ENCODE results near the gene MGAT5.

MGAT5 gene

GRCh38 chr2:134208825-134209224 is 45.0 kb upstream of the MGAT5 start:
- Histone ChIP-seq H3K27ac (ENCODE audit: poor library complexity, severe bottlenecking) (no peak overlapping the region), H3K27me3 (ENCODE audit: insufficient read depth, poor library complexity, severe bottlenecking) (no peaks in the 10 kb centered on the region), H3K4me3 (ENCODE audit: severe bottlenecking) (no peak overlapping the region), H3K36me3 (ENCODE audit: low read depth) (no peaks in the 10 kb centered on the region), H3K4me1 (ENCODE audit: insufficient read depth, poor library complexity, severe bottlenecking) (no peaks in the 10 kb centered on the region), H3K9me3 (ENCODE audit: severe bottlenecking) (no peaks in the 10 kb centered on the region)
- no peak for TF ChIP-seq CTCF (IDR thresholded peaks at IDR 0.05; ENCODE audit: poor library complexity, severe bottlenecking)
- ATAC-seq (ENCODE audit: low read depth) (no peak), DNase-seq (ENCODE audit: low spot score) (no peak)

- Histone ChIP-seq H3K36me3 (ENCODE audit: low read depth) (no peaks in the 10 kb centered on the region), H3K9me3 (ENCODE audit: severe bottlenecking) (no peaks in the 10 kb centered on the region), H3K27ac (ENCODE audit: poor library complexity, severe bottlenecking) (no peak overlapping the region), H3K4me3 (ENCODE audit: severe bottlenecking) (no peak overlapping the region), H3K4me1 (ENCODE audit: insufficient read depth, poor library complexity, severe bottlenecking) (peaks cover 9% of the 10 kb centered on the region), H3K27me3 (ENCODE audit: insufficient read depth, poor library complexity, severe bottlenecking) (no peaks in the 10 kb centered on the region)
- DNase-seq (ENCODE audit: low spot score) (no peak), ATAC-seq (ENCODE audit: low read depth) (no peak)
- TF ChIP-seq CTCF (IDR thresholded peaks at IDR 0.05; ENCODE audit: poor library complexity, severe bottlenecking): no peak
Measured at GRCh38 chr2:134212746-134213145, 41.1 kb upstream of the MGAT5 start.

GRCh38 chr2:134216152-134216829 is 37.6 kb upstream of the MGAT5 start:
- Histone ChIP-seq H3K36me3 (ENCODE audit: low read depth) (no peaks in the 10 kb centered on the region), H3K9me3 (ENCODE audit: severe bottlenecking) (no peaks in the 10 kb centered on the region), H3K4me1 (ENCODE audit: insufficient read depth, poor library complexity, severe bottlenecking) (peaks cover 9% of the 10 kb centered on the region), H3K27me3 (ENCODE audit: insufficient read depth, poor library complexity, severe bottlenecking) (no peaks in the 10 kb centered on the region), H3K4me3 (ENCODE audit: severe bottlenecking) (no peak overlapping the region), H3K27ac (ENCODE audit: poor library complexity, severe bottlenecking) (no peak overlapping the region)
- no peak for TF ChIP-seq CTCF (IDR thresholded peaks at IDR 0.05; ENCODE audit: poor library complexity, severe bottlenecking)
- ATAC-seq (ENCODE audit: low read depth) (peak; percentile 73), DNase-seq (ENCODE audit: low spot score) (no peak)

- no peak overlapping the region for H3K27ac ChIP-seq (ENCODE audit: poor library complexity, severe bottlenecking)
- H3K9me3 ChIP-seq (ENCODE audit: severe bottlenecking): no peaks in the 10 kb centered on the region
Measured at GRCh38 chr2:134217351-134217750, 36.5 kb upstream of the MGAT5 start.

More at GRCh38 chr2:134217351-134217750, 36.5 kb upstream of the MGAT5 start:
- ATAC-seq (ENCODE audit: low read depth): no peak
- no peaks in the 10 kb centered on the region for H3K27me3 ChIP-seq (ENCODE audit: insufficient read depth, poor library complexity, severe bottlenecking)
- no peak for TF ChIP-seq CTCF (IDR thresholded peaks at IDR 0.05; ENCODE audit: poor library complexity, severe bottlenecking)
- H3K4me1 ChIP-seq (ENCODE audit: insufficient read depth, poor library complexity, severe bottlenecking): peaks cover 9% of the 10 kb centered on the region
- H3K4me3 ChIP-seq (ENCODE audit: severe bottlenecking): no peak overlapping the region
- no peak for DNase-seq (ENCODE audit: low spot score)
- H3K36me3 ChIP-seq (ENCODE audit: low read depth): no peaks in the 10 kb centered on the region
